HG03135 (cell line): ENCODE data around the gene ZNF423.

Experiments
- ATAC-seq: cut with Tn5 transposase; IDR thresholded peaks from one replicate; pipeline ENCODE4 v1.9.1; 2021; ENCODE audit warnings: mild to moderate bottlenecking, moderate library complexity; ENCODE audit not compliant: unreplicated experiment

ZNF423 gene

DNA sequence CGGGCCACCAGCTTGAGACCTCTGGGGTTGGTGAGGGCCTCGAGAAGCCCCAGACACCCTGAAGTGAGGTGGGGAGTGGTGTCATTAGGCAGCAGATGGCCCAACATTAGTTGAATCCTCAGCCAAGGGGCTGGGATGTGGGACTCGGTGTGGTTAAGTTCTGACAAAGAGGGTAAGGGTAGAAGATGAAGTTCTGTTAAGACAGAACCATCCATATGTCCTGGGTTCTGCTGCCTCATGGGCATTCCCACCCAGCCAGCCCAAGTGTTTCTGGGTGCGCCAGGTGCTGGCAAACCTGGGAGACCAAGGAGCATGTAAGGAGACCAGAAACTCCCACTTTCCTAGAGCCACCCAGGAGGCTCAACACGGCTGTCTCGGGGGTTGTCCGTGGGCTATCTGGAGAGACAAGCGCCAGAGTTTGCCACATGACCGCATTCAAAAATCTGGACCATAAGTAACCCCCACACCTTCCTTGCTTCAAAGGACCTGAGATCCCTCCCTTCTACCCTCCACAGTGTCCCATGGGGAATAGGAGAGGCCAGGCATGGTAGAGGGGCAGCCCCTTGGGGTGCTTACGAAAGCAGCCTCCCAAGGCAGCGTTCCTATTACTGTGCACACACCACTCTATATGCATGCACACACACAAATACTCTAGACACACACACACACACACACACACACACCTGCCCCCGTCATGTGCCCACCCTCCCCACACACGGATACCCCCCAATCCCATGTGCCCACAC lies 353.6 kb downstream of the ZNF423 start:
- ATAC-seq: no peak

DNA sequence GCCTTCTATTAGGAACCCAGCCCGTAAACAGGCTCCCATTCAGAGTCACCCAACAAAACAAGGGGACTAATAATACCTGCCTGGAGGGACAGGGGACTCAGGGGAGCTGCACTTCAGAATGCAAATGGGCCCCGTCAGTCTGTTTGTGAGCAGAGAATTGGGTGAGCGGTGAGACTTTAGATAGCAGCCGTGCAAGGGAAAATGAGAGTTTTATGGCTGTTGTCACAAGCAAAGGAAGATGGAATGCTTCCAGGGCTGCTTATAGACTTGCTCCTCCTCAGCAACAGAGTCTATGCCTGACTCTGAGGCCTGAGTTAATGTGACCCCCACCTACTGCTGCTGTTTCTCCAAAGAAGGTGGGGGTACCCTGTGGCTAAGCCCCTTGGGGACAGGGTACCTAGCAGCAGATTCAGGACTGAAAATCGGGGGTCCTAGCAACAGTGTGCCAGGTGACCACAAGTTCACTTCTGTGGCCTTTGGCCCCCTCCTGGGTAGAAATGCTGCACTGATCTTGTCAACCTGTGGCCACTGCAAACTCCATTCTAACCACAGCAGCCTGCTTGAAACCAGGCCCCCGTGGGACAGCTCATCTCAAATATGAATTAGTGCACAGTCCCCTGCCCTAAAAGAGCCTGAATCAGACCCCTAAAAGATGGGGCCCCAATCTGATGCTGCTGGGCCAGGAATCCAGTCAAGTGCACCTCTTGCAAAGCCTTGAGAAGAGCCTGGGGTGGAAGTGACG lies 355.9 kb downstream of the ZNF423 start:
- no peak for ATAC-seq

DNA sequence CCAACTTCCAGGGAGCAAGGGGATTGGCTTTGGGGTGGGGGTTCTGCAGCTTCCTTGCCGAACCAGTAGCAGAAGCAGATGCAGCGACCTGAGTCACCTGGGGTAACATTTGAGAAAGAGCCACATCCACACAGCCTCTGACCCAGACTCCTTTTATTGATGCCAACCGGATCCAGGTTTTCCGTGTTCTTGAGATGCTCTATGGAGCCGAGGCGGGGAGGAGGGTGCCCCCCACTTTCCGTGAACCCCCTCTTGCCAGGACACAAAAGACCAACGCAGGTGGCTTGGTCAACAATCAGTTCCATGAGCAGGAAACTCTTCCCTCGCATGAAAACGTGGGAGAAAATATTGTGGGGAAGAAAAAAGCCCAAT lies 356.5 kb downstream of the ZNF423 start:
- ATAC-seq: no peak

DNA sequence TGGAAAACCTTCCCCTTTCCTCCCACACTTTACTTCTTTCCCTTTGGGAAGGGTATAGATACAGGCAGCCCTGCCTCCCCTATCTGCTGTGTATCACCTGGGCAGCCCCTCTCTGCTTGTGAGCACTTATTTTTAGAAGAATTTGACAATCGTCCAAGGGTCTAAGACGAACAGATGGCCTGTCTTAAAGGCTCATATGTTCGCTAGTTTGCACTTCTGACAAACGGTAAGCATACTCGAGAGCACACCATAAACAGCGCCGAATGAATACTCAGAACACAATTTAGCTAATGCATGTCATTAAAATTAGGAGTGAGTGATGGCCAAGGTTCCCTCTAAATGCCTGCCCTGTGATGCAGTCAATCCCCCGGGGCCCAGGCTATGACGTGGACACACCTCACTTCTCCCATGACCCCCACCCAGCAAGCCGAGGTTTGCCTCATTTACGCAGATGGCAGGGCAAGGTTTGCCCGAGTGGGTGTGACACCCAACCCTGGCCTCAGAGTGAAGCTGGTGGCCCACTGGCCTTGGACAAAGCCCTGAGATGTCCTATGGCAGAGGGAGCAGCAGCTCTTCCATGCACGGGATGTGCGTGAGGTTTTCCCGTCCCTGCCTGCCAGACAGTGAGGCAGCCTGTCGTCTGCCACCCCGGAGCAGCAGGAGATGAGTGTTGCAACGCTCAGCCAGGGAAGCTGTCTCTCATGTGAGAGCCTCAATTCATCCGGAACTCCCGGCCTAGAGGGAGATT lies 357.1 kb downstream of the ZNF423 start:
- ATAC-seq: no peak

DNA sequence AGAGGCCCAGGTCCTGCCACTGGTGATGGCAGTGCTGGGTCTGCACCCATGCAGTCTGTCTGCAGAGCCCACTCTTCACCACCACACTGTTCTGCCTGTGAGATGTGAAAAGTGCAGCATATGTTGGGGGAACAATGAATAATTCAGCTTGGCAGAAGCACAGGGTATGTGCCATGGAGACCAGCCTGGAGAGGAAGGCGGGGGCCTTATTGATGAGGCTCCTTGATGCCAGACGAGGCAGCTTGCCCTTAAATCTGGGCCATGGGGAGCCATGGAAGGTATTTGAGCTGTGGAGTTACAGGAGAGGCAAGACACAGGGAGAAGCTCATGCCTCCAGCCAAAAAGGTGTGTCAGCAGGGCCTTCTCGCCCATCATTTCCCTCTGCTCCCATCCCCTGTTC lies 357.6 kb downstream of the ZNF423 start:
- no peak for ATAC-seq

DNA sequence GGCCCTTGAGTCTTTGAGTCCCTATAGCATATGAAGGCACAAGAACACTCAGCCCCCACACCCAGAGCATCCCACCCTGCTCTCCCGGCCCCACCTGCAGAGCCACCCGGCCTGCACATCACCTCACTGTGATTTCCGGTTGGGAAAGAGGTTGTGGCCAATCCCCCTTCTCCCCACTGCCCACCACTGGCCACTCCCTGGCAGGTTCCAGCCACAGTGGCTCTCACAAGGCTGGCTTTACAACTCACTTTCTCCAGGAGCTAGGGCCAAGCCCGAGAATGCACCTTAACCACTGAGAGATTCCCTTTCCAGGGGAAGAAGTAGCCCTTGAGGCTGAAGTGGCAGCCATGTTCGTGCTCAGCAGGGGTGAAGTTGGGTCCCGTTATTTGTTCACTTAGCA lies 358.4 kb downstream of the ZNF423 start:
- no peak for ATAC-seq

DNA sequence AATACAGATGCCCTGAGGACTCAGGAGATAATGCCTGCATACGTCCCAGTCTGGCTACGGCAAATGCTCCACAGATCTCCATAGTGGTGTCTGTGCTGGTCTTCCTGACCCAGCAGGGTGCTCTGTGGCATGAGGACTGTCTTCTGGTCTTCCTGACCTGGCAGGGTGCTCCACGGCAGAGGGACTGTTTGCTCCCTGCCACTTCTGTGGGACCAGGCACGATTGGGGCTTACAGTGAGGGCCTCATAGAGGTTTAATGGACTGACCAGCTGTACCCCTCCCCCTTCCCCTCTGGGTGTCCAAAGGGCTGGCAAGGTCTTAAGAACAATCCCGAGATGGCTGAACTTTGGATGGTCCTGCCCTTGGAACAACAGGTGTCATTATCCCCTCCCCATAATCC lies 359.3 kb downstream of the ZNF423 start:
- no peak for ATAC-seq

DNA sequence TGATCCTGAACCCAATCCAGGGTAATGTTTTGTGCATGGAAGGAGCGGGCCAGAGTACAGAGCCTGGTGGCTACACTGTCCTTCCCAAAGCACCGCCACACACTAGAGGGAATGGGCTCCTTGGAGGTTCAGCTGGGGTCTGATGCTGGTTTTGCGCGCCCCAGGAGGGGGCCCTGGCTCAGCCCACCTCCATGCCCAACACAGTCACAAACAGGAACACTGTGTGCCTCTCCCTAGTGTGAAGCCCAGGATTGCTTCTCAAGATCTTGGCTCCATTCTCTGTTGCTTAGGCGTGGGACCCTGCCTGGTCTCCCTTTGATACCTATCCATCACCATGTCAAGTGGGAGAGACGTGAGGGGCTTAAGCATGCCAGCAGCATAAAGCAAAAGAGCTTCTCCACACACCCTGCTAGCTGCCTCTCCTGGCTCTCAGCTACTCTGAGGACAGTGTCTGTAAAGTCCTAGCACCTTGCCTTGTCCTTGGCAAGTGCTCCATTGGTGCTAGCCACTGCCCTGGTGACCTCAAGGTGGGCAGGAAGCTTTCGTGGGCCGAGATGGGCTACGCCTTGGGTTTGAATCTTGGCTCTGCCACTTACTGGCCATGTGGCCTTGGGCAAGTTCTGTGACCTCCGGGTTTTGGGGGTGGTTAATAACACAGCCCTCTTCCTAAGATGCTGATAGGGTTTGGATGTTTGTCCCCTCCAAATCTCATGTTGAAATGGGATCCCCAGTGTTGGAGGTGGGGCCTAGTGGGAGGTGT lies 360.1 kb downstream of the ZNF423 start:
- no peak for ATAC-seq

DNA sequence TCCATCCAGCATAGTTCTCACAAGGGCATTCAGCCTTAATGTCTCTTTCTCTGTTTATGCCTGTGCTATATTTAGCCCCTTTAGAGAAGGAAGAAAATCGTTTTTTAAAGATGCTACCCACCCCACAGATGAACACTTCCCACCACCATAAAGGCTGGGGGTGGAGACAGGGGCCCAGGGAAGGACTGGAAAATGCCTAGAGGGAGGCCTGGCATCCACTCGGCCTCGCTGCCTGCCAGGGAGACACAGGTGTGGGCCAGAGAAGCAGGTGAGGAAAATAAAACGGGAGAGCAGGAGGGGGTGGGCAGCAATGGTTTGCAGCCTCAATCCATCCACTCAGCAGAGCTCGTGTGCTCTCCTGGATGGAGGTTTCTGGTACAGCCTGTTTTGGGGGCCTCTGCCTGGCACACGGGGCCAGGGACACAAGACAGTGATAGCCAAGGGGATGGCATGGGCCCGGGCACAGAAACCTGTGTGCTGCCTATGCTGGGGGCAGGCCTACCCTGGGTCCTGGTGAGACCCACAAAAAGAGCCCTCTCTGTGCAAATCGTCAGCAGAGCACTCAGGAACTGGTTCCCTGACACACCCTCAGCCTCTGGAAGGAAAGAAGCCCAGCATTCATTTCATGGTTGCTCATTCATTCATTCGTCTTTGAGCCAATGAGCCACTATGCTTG lies 360.9 kb downstream of the ZNF423 start:
- no peak for ATAC-seq

DNA sequence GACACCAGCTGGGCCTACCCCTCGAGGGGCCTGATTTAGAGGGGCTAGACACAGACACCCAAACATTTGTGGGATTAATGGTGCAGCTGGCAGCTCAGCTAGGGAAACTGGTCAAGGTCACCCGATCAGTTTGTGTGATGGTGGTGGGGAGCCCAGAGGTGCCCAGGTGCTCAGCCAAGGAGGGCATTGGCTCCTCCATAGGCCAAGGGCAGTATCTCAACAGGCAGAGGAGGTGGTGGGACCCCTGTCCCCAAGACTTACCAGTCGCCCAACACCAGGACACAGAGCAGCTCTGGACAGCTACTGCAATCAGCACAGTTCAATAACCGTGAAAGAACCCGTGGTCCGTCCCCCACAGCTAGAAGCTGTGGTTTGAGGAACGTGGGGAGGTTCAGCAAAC lies 361.4 kb downstream of the ZNF423 start:
- ATAC-seq: no peak

DNA sequence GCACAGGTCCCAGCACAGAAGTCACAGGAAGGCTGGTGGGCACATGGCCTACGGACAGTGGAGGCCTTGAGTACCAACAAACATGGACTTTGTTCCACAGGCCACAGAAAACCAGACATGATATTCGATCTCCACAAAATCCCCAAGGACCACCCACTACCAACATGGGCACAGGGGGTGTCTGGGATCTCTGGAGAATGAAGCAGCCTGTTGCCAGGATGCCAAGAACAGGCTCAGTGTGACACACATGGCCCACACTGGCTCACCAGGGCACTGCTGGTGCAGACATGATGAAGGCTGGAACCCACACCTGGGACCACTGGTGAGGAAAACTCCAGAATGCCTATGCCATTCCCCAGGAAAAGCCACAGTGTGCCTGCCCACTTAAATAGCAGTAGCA lies 362.1 kb downstream of the ZNF423 start:
- no peak for ATAC-seq

DNA sequence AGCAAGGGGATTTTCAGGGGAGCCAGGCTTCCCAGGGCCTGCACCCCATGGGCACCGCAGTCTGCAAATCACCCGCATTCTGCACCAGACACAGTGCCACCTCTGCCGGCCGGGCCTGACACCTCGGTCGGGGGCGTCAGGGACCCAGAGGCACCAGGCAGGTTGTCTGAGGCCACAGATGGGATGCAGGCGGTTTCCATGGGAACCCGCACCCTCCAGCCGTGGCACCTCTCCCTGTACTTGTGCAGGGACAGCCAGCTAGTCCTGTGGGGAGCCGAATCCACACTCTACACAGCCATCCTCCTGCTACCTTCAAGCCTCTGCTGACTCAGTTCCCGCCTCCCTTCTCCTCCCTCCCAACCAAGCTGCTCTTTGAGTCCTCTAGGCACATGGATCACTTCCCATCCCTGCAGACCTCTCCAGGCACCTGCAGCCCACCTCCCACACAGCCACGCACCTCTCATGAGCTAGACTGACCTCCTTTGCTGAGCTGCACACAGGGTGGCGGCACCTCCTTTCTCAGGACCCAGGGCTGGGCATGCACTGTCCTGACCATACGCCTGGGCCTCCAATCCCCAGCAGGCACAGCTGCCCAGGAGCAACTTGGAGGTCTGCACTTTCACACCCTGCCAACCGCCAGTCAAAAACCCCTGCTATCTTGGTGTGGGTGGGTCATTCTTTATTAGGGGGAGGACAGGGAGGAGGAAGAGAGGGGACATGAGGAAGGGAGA lies 362.9 kb downstream of the ZNF423 start:
- ATAC-seq: no peak

DNA sequence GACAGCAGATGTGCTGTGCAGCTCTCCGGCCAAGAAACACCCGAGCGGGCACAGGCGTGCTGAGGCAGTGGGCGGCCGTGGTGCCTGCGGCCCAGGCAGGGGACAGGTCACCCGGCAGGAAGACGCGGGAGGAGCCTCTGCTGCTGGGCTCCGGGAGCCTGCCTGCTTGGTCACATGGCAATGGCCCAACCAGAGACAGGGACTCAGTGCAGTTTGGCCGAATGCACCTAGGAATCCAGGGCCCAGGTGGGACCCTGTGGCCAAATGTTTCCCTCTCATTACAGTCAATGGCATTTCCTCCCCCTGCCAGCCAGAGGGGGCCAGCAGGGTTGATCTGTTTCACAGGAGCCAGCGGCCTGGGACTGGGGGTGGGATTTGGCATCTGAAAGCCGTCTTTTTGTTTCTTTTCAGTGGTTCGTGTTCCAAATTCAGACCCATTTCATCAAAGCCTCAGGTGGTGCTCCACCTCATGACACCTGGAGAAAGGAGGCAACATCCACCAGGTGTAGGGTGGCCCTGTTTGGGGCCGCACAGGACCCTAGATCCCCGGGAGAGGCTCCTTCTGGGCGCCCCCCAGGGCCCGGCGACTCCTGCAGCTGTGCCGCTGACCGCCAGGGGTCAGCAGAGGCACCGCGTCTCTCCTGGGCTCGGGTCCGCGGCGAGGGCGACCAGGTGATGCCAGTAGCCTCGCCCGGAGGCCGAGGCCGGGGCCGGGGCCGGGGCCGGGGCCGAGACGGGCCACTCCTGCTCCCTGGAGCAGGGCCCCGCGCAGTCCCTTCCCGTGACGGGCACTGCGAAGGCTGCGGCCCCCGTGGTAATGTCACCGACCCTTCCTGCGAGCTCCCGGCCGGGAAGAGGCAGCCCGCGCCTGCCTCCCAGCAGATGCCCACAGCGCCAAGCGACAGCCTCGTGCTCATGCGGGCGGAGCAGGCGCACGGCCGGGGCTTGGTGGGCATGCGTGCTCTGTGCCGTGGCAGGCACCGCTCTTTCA lies 363.8 kb downstream of the ZNF423 start:
- ATAC-seq: no peak

DNA sequence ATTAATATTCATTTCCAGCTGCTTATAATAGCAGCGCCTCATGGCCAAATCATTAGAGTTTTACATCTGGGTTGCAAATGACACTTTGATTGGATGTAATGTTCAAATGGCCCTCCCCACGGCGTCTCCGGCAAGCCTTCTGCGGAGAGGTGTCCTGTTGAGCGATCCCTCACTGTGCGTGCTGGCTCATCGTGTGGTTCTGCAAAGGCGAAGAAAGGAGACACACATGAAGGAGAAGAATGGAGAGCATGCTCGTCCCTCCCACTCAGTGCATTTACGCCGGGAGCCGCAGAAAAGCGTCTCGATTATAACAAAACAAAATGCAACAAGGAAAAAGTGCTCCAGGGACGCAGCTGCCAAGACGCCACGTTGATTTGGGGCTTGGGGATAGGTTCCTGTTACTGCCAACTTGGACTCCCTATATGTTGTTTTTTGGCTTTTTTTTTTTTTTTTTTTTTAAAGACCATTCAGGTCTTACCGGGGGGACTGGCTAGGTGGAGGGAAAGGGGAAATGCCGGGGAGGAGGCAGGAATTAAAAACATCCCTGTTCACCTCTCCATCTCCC lies 364.7 kb downstream of the ZNF423 start:
- ATAC-seq: no peak

DNA sequence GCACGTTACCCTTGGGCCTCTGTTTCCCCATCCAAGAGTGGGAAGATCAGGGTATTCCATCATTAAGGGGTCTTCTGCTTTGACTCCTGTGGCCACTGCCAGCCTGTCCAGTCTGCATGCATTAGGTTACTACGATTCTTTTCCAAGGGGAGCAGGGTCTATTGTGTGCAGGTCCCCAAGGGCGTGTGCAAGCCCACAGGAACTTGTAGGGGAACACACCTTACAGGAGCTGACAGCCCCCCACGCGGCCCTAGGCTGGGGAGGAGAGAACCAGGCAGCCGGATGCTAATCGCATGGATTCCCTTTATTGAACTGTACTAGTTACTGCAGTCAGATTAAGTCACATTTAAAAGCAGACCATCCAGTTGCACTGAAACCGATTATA lies 365.6 kb downstream of the ZNF423 start:
- no peak for ATAC-seq

DNA sequence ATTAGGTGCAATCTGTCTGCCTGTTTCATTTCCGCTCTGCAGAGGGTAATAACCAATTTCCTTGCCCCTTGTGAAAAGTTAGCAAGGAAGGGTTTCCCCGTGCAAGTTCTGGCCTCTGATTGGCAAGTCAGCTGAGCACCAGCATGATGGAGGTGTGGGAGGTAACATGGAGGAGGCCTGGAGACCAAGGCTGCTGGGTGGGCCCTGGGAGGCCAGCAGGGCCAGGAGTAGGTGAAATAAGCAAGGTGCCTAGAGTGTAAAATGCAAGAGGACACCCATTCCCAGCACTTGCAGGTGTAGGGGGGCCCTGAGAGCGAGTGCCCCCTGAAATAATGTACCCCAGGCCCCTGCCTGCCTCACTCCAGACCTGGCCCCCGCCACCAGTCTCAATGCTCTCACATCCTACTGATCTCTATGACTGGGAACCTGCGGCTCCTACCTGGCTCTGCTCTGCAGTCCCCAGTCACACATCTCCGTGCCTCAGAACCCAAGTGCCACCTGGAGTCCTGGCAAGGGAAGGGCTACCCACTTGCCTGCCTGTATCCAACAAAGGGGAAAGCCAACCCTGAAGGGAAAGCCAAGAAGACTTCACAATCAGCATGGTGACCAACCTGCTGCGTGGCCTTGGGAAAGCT lies 366.1 kb downstream of the ZNF423 start:
- ATAC-seq: no peak

DNA sequence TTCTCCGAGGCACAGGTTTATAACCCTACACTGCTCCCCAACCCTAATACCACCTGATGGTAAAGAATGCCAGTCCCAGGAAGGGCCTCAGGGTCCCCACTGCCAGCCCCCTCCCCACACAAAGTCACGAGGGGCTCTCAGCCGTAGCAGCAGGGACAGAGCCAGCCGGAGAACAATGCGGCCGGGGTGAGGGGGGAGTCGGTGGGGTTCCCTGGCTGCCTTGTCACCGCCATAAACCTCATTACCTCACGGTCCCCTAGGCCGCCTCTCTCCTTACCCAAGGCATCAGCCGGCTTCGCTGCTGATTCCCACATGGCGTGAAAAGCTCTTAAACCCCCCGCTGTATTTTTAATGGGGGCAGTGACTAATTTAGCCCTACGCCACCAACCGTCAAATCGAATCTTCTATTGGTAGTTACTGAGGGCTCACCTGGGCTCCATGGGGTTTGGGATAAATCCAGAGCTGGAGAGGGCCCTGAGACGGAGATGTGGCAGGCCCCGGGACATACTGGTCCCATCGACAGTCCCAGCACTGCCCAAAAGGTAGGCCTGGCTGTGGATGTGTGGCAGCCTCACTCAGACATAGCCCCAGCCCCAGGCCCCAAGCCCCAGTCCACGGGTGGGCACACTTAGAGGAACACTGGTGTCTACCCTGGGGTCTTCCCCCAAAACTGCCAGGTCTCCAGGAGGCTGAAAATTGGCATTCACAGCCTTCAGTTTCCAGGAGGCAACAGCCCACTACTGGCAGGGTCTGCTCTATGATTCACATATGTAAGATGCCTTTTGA lies 367.0 kb downstream of the ZNF423 start:
- no peak for ATAC-seq
